ENCODE results near the gene MS4A7. TPM values are rescaled to one million over a fixed set of nuclear protein-coding genes. Genes with fewer than 3 reads are reported as not detected.

Gene MS4A7, protein sequence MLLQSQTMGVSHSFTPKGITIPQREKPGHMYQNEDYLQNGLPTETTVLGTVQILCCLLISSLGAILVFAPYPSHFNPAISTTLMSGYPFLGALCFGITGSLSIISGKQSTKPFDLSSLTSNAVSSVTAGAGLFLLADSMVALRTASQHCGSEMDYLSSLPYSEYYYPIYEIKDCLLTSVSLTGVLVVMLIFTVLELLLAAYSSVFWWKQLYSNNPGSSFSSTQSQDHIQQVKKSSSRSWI
- total RNA-seq (10 to 100 TPM; 26.1 to 51.0 (median 32.2) TPM), polyA plus RNA-seq (10 to 100 TPM in 2 of 3 donors, 1 to 10 TPM in 1; 6.9 to 39.8 (median 12.6) TPM)

DNA sequence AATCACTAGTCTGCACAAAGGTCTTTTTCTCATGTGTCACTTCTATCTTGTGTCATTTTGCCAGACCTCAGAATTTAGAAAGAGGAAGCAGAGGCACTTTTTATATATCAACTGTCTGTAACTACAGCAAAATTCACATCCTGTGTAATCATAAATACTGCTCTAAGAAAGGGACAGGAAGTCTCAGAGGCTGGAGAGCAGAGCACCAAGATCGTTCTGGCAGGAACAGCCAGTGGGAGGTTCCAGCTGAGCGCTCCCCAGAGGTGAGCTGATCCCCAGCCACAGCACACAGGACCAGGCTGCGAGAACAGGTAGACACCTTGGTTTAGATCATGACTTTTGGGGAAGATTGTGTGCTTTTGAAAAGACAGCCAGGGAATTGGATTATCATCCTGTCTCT is at the start of gene MS4A7:
TSS of gene MS4A7 (plus strand) at position 179 of the 400 bp plus-strand sequence. CDS start 4,610 bp downstream, outside the sequence.
- DNase-seq: peak; percentile 72
- H3K4me3 ChIP-seq: peak within 1 kb of the TSS in 3 of 4 donors; percentile 5 to 34 (median 21)

DNA sequence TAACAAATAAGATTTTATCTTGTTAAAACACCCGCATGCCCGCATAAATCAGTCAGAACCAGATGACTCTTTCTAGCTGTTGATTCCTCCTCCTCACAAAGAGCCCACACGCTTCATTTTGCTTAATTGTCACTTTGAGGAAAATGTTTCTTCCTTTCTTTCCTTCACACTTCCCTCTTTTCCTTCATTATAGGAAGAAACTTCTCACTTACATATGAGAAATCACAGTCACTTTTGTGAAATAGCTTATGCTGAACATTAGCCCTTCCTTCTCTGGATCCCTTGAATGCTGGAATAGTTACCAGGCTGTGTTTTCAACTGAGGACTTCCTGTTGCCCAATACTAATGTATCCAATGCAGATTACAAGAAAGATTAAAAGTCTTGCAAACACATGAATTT is 45.5 kb upstream of the MS4A7 start:
- TF ChIP-seq POLR2AphosphoS5 (IDR thresholded peaks at IDR 0.05) (peak in 1 of 4 donors; percentile 43), EP300 (IDR thresholded peaks at IDR 0.05) (no peak)
- H3K9me3 ChIP-seq: no peaks in the 10 kb centered on the region
- intact Hi-C loops (cut with DNase I): no loop called here
- H3K4me3 ChIP-seq: no peak overlapping the region
- H3K27me3 ChIP-seq: no peaks in the 10 kb centered on the region
- 0 to 79% methylated on average over 3 of the region's 3 CpGs for WGBS, 2 donors
- no peak for DNase-seq
- no peak overlapping the region for H3K27ac ChIP-seq
- H3K36me3 ChIP-seq: no peaks in the 10 kb centered on the region
- no peaks in the 10 kb centered on the region for H3K4me1 ChIP-seq

More for the DNA sequence above, at the start of gene MS4A7:
- Histone ChIP-seq H3K9me3 (no peaks in the 10 kb centered on the region), H3K36me3 (no peaks in the 10 kb centered on the region), H3K4me1 (no peaks in the 10 kb centered on the region), H3K27ac (peak within 1 kb of the TSS; percentile 4 to 55 (median 36)), H3K27me3 (no peaks in the 10 kb centered on the region)
- intact Hi-C loops (cut with DNase I): no loop called here
- TF ChIP-seq EP300 (IDR thresholded peaks at IDR 0.05) (no peak), POLR2AphosphoS5 (IDR thresholded peaks at IDR 0.05) (peak; percentile 10 to 74 (median 60)), POLR2A (IDR thresholded peaks at IDR 0.05) (peak; percentile 19 to 42)
- TF ChIP-seq, protein P1, sequence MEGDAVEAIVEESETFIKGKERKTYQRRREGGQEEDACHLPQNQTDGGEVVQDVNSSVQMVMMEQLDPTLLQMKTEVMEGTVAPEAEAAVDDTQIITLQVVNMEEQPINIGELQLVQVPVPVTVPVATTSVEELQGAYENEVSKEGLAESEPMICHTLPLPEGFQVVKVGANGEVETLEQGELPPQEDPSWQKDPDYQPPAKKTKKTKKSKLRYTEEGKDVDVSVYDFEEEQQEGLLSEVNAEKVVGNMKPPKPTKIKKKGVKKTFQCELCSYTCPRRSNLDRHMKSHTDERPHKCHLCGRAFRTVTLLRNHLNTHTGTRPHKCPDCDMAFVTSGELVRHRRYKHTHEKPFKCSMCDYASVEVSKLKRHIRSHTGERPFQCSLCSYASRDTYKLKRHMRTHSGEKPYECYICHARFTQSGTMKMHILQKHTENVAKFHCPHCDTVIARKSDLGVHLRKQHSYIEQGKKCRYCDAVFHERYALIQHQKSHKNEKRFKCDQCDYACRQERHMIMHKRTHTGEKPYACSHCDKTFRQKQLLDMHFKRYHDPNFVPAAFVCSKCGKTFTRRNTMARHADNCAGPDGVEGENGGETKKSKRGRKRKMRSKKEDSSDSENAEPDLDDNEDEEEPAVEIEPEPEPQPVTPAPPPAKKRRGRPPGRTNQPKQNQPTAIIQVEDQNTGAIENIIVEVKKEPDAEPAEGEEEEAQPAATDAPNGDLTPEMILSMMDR (IDR thresholded peaks at IDR 0.05): no peak
- WGBS, 2 donors: 29 to 51% methylated on average over 3 of the region's 3 CpGs

DNA sequence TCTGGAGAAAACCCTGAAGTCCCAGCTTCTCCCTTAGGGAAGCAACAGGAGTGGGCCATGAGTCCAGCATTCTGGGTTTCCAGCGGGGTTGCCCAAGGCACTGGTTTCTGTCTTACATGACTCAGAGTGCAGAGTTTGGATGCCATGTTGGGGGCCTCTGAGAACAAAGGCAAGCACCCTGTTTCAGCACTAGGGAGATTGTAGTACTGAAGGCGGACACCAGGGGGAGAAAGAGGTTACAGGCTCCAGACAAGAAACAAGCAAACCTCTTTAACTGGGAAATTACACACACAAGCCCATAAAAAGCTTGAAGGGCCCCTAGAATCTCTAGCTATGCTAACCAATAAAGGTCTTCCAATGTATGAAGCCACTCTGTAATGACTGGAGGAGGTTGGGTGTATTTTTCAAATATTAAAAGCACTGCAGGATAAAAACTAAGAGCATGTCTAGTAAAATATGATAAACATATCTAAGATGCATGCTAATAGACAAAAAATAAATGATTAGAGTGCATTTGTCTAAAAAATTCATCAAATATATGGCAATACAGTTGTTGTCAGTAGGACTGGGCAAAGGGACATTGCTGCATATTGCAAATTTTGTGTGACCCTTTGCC is 44.2 kb upstream of the MS4A7 start:
- no peak for TF ChIP-seq POLR2AphosphoS5 (IDR thresholded peaks at IDR 0.05)
- no peak for TF ChIP-seq EP300 (IDR thresholded peaks at IDR 0.05)
- TF ChIP-seq, protein P1 (IDR thresholded peaks at IDR 0.05): peak in 2 of 4 experiments; percentile 28 to 51
- no peaks in the 10 kb centered on the region for H3K9me3 ChIP-seq

DNA sequence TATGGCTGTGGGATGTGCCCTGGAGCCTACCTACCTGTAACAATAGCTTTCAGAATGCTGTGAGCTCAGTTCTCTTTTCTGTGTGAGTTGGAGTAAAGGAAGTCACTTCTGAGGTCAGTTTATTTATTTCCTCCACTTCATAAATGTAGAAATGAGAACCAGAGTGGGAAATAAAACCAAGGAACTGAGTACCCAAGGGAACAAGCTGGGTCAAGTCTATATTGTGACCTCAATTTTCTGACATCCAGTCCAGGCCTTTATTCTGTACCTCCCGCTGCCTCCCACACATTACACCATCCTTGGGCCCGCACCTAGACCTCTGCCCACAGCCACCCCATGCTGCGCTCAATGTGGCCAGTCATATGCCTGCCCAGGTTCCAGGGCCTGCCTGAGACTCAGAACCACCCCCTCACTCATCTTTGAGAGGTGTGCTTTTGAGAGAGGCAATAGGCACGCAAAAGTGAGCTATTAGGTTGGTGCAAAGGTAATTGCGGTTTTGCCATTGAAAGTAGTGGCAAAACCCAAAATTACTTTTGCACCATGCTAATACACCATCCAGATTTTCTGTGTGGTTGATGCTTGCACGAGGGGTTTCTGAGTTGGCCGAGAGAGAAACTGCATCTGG is 41.5 kb upstream of the MS4A7 start:
- Histone ChIP-seq H3K4me3 (no peak overlapping the region), H3K4me1 (no peaks in the 10 kb centered on the region), H3K9me3 (no peaks in the 10 kb centered on the region), H3K36me3 (no peaks in the 10 kb centered on the region), H3K27me3 (no peaks in the 10 kb centered on the region), H3K27ac (no peak overlapping the region)
- WGBS, 2 donors: 90 to 94% methylated on average over 7 of the region's 7 CpGs
- TF ChIP-seq, protein P1 (IDR thresholded peaks at IDR 0.05): no peak
- TF ChIP-seq POLR2A (IDR thresholded peaks at IDR 0.05) (no peak), EP300 (IDR thresholded peaks at IDR 0.05) (no peak), POLR2AphosphoS5 (IDR thresholded peaks at IDR 0.05) (no peak)
- DNase-seq: no peak
- intact Hi-C loops (cut with DNase I): no loop called here

More for the DNA sequence above, 44.2 kb upstream of the MS4A7 start:
- DNase-seq: no peak
- intact Hi-C loops (cut with DNase I): no loop called here
- Histone ChIP-seq H3K27me3 (no peaks in the 10 kb centered on the region), H3K27ac (peak overlapping the region in 1 of 4 donors; percentile 19), H3K4me3 (no peak overlapping the region), H3K36me3 (no peaks in the 10 kb centered on the region), H3K4me1 (no peaks in the 10 kb centered on the region)
- WGBS, 2 donors: 20 to 35% methylated on average over 2 of the region's 2 CpGs

DNA sequence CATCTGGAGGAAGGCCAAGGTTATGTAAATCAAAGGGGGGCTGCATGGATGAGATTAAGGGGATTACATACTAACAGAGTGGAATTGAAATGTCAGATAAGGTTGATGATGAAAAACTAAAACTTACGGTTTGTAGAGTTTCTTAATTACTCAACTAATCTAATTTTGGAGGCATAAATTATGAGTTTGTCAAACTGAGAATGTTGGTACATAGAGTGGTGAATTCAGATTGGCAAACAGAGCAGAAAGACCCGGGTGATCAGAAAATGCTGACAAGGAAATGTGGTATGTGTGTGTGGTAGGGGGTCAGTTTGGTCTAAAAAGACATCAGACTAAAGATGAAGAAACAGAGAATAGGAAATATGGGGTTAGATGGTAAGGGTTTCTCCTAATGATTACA is 40.3 kb upstream of the MS4A7 start:
- Histone ChIP-seq H3K27ac (no peak overlapping the region), H3K4me3 (no peak overlapping the region), H3K9me3 (no peaks in the 10 kb centered on the region), H3K36me3 (no peaks in the 10 kb centered on the region), H3K4me1 (no peaks in the 10 kb centered on the region), H3K27me3 (no peaks in the 10 kb centered on the region)
- DNase-seq: no peak
- intact Hi-C loops (cut with DNase I): no loop called here
- no peak for TF ChIP-seq POLR2AphosphoS5 (IDR thresholded peaks at IDR 0.05)
- 61 to 79% methylated on average over 2 of the region's 2 CpGs for WGBS, 2 donors

All from sigmoid colon (tissue), 7 donors.